B cell (primary cell): ENCODE measurements around the gene TPBGL.

Experiments used
- EZH2 ChIP-seq: IDR thresholded peaks from 2 replicates; pipeline ENCODE4 v1.6.1; 2012; ENCODE audit warnings: borderline replicate concordance, low read depth, mild to moderate bottlenecking, moderate library complexity, low read length; ENCODE audit not compliant: insufficient read depth, poor library complexity, severe bottlenecking
- TF ChIP-seq, protein P1 (sequence below): fragments of 200-600 bp; IDR thresholded peaks from one replicate; pipeline ENCODE4 v1.8.0; 2022; ENCODE audit warnings: antibody characterized with exemption, mild to moderate bottlenecking

- TF ChIP-seq, protein P1, sequence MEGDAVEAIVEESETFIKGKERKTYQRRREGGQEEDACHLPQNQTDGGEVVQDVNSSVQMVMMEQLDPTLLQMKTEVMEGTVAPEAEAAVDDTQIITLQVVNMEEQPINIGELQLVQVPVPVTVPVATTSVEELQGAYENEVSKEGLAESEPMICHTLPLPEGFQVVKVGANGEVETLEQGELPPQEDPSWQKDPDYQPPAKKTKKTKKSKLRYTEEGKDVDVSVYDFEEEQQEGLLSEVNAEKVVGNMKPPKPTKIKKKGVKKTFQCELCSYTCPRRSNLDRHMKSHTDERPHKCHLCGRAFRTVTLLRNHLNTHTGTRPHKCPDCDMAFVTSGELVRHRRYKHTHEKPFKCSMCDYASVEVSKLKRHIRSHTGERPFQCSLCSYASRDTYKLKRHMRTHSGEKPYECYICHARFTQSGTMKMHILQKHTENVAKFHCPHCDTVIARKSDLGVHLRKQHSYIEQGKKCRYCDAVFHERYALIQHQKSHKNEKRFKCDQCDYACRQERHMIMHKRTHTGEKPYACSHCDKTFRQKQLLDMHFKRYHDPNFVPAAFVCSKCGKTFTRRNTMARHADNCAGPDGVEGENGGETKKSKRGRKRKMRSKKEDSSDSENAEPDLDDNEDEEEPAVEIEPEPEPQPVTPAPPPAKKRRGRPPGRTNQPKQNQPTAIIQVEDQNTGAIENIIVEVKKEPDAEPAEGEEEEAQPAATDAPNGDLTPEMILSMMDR: no peak
- TF ChIP-seq EZH2: no peak
Observed at GRCh38 chr11:75194147-75194546, 46.4 kb upstream of the TPBGL start.
